Keratinocyte (primary cell): Measurements from ENCODE around the gene NLRP9. TPM values are rescaled to one million over a fixed set of nuclear protein-coding genes. Genes with fewer than 3 reads are reported as not detected.

Experiments
- DNase-seq: peaks from one replicate; pipeline ENCODE4 v3.0.0-alpha.2; 2011; ENCODE audit warnings: low read depth, missing footprints, low spot score
- FAIRE-seq: peaks from 2 replicates; lab custom pipeline; 2011; peaks lifted over from hg19 to GRCh38; lab: Jason Lieb, UNC
- H2AFZ ChIP-seq: 2 replicates; pipeline ENCODE4 v1.6.0; 2012; ENCODE audit warnings: low read length, control low read depth, inconsistent platforms; ENCODE audit not compliant: control insufficient read depth
- H3K27ac ChIP-seq: 2 replicates; pipeline ENCODE4 v1.5.1; 2011; ENCODE audit warnings: low read length; ENCODE audit not compliant: control insufficient read depth, insufficient read depth
- H3K27me3 ChIP-seq: 3 replicates; pipeline ENCODE4 v1.6.0; 2011; ENCODE audit warnings: low read length; ENCODE audit not compliant: control insufficient read depth, insufficient read depth; ENCODE audit errors: extremely low read depth
- H3K36me3 ChIP-seq, 2 experiments: 2 replicates in 1 of 2; 3 replicates in 1 of 2; pipeline ENCODE4 v1.5.1; 2011; ENCODE audit warnings: low read length in 2 of 2, mild to moderate bottlenecking in 1 of 2; ENCODE audit not compliant: control insufficient read depth in 2 of 2, insufficient read depth in 2 of 2; ENCODE audit errors: extremely low read depth in 1 of 2
- H3K4me1 ChIP-seq: 3 replicates; pipeline ENCODE4 v1.5.1; 2011; ENCODE audit warnings: low read length; ENCODE audit not compliant: control insufficient read depth, insufficient read depth; ENCODE audit errors: extremely low read depth
- H3K4me2 ChIP-seq: 3 replicates; pipeline ENCODE4 v1.6.0; 2011; ENCODE audit warnings: low read depth, low read length; ENCODE audit not compliant: control insufficient read depth, insufficient read depth; ENCODE audit errors: extremely low read depth
- H3K4me3 ChIP-seq, 3 experiments: fragments of 200-600 bp in 1 of 3; sonication (generic) in 1 of 3; 2 replicates in 2 of 3; 3 replicates in 1 of 3; pipeline ENCODE4 v1.5.1; 2011 to 2016; ENCODE audit warnings: low read length in 3 of 3, mild to moderate bottlenecking in 3 of 3, control low read depth in 2 of 3, inconsistent platforms in 1 of 3, low read depth in 1 of 3, mixed read lengths in 1 of 3, mixed run types in 1 of 3, moderate library complexity in 1 of 3; ENCODE audit not compliant: control insufficient read depth in 2 of 3, insufficient read depth in 2 of 3; ENCODE audit errors: extremely low read depth in 1 of 3
- H3K79me2 ChIP-seq: 2 replicates; pipeline ENCODE4 v1.6.0; 2012; ENCODE audit warnings: low read length; ENCODE audit not compliant: control insufficient read depth, insufficient read depth
- H3K9ac ChIP-seq: 3 replicates; pipeline ENCODE4 v1.6.0; 2011; ENCODE audit warnings: low read length; ENCODE audit not compliant: control insufficient read depth, insufficient read depth; ENCODE audit errors: extremely low read depth
- H3K9me1 ChIP-seq: 3 replicates; pipeline ENCODE4 v1.6.0; 2011; ENCODE audit warnings: low read length; ENCODE audit not compliant: control insufficient read depth, insufficient read depth; ENCODE audit errors: extremely low read depth
- H3K9me3 ChIP-seq: 2 replicates; pipeline ENCODE4 v1.5.1; 2012; ENCODE audit warnings: low read depth, low read length; ENCODE audit not compliant: control insufficient read depth
- H4K20me1 ChIP-seq: 3 replicates; pipeline ENCODE4 v1.6.0; 2011; ENCODE audit warnings: low read length; ENCODE audit not compliant: control insufficient read depth, insufficient read depth; ENCODE audit errors: extremely low read depth
- CTCF ChIP-seq, 3 experiments: IDR thresholded peaks in 1 of 3; conservative IDR thresholded peaks in 1 of 3; optimal IDR thresholded peaks in 1 of 3; 2 replicates in 2 of 3; 3 replicates in 1 of 3; pipeline versions ENCODE3 to v1.5.1; 2011; ENCODE audit warnings: low read length in 3 of 3, mild to moderate bottlenecking in 3 of 3, moderate library complexity in 2 of 3, control low read depth in 1 of 3, inconsistent platforms in 1 of 3; ENCODE audit not compliant: insufficient read depth in 2 of 3; ENCODE audit errors: extremely low read depth in 1 of 3
- EZH2 ChIP-seq: IDR thresholded peaks from one replicate; pipeline ENCODE4 v1.6.1; 2012; ENCODE audit warnings: inconsistent platforms, mild to moderate bottlenecking, low read length, moderate library complexity
- dilution Hi-C: fragments of 300-500 bp; cut with MboI; formaldehyde crosslinking; loops from one replicate; pipeline ENCODE4 v1.7.0; 2020; ENCODE audit warnings: low sequenced_read_pairs; ENCODE audit not compliant: extremely low pct_ligation_motif_present
- polyA plus RNA-seq, 5 experiments: library from polyadenylated mRNA; depleted of rRNA in 3 of 5; stranded (reverse) in 3 of 5; stranded (forward) in 1 of 5; unstranded in 1 of 5; fragments of >200 nt; gene quantifications; 1 replicate in 1 of 5; 2 replicates in 3 of 5; 3 replicates in 1 of 5; pipeline versions ENCODE4 v1.2.1 to v1.2.3, GENCODE V29; 2011 to 2012; ENCODE audit warnings: missing spikeins in 2 of 5, low read depth in 1 of 5, low replicate concordance in 1 of 5

The NLRP9 gene
- polyA plus RNA-seq, 1 donor (not counting 4 experiments of a cell fraction or from before 2014, with no cell fraction given), result not detected

GRCh38 chr19:55689411-55690108 is 48.6 kb downstream of the NLRP9 start:
- FAIRE-seq (no peak), DNase-seq (no peak)
- no peak for TF ChIP-seq EZH2
- TF ChIP-seq CTCF (optimal IDR thresholded peaks at IDR 0.05 in 1 of 3, IDR thresholded peaks at IDR 0.05 in 1 of 3, conservative IDR thresholded peaks at IDR 0.05 in 1 of 3; ENCODE audit: extremely low read depth in 1 of 3, insufficient read depth in 2 of 3, low read length in 3 of 3), result no peak
- H3K9me3 ChIP-seq, result no peaks in the 10 kb centered on the region
- dilution Hi-C loops, result no loop called here
- no peaks in the 10 kb centered on the region for H3K27me3 ChIP-seq
- peaks cover 33% of the 10 kb centered on the region for H3K79me2 ChIP-seq
- H4K20me1 ChIP-seq, result no peaks in the 10 kb centered on the region
- no peaks in the 10 kb centered on the region for H3K9me1 ChIP-seq
- H3K27ac ChIP-seq, result no peak overlapping the region
- no peak overlapping the region for H3K4me2 ChIP-seq
- no peak overlapping the region for H2AFZ ChIP-seq
- no peak overlapping the region for H3K4me3 ChIP-seq
- no peaks in the 10 kb centered on the region for H3K4me1 ChIP-seq
- H3K36me3 ChIP-seq, result peaks cover 20 to 35% of the 10 kb centered on the region in 2 experiments
- no peak overlapping the region for H3K9ac ChIP-seq

DNA sequence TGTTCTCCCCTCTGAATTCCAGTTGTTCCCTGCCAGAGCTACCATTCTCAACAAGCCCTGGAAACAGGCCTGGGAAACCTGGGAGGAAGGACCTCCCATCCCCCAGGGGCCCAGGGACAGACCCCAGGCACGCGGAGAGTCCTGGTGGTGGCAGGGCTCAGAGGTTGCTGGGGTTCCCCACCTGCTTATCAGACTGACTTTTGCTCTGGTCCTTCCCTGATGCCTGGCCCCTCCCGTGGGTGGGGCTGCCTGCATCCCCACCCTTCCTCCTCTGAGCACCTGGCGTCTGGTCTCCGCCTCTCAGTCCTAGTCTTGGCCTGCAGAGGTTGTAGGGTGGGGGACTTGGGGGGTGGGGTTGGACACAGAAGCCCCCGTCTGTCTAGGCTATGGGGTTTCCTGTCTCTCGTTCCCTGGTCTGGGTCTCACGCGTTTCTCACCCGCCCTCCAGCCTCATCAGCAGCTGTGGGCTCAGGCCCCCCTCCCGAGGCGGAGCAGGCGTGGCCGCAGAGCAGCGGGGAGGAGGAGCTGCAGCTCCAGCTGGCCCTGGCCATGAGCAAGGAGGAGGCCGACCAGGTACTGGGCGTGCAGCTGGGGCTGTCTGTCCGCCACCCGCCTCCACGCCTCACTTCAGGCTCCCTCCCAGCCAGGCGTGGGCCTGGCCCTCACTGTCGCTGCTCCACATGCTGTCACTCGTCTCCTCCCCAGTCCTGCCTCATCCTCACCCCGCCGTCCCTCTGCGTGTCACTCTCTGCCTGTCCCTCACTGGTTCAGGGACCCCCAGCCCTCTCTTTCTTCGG is 49.6 kb downstream of the NLRP9 start:
- peaks cover 4% of the 10 kb centered on the region for H4K20me1 ChIP-seq

More for the DNA sequence above, 49.6 kb downstream of the NLRP9 start:
- Histone ChIP-seq H3K4me3 (no peak overlapping the region), H3K9ac (no peak overlapping the region), H3K36me3 (peaks cover 29 to 34% of the 10 kb centered on the region in 2 experiments), H3K4me2 (no peak overlapping the region), H3K4me1 (no peaks in the 10 kb centered on the region), H3K79me2 (peaks cover 42% of the 10 kb centered on the region), H3K27ac (no peak overlapping the region), H3K27me3 (no peaks in the 10 kb centered on the region), H3K9me3 (no peaks in the 10 kb centered on the region), H2AFZ (no peak overlapping the region), H3K9me1 (no peaks in the 10 kb centered on the region)
- TF ChIP-seq CTCF (optimal IDR thresholded peaks at IDR 0.05 in 1 of 3, IDR thresholded peaks at IDR 0.05 in 1 of 3, conservative IDR thresholded peaks at IDR 0.05 in 1 of 3; ENCODE audit: extremely low read depth in 1 of 3, insufficient read depth in 2 of 3, low read length in 3 of 3) (no peak), EZH2 (no peak)
- FAIRE-seq (no peak), DNase-seq (no peak)
- dilution Hi-C loops, result no loop called here
